Cardiac muscle cell (in vitro differentiated cells and primary cell): Measurements from ENCODE around the gene ABCG1. TPM values are rescaled to one million over a fixed set of nuclear protein-coding genes. Genes with fewer than 3 reads are reported as not detected.

Source experiments
- DNase-seq, 2 donors: peaks; one replicate each; pipeline versions ENCODE4 v3.0.0 to v3.0.0-alpha.2; 2010 to 2017; ENCODE audit warnings: low read depth in 1 of 2, low spot score in 1 of 2
- H3K27ac ChIP-seq: fragments of 200-600 bp; sonication (generic); 2 replicates; pipeline ENCODE4 v1.5.1; 2016
- H3K27me3 ChIP-seq: fragments of 200-600 bp; sonication (generic); 2 replicates; pipeline ENCODE4 v1.6.0; 2016; ENCODE audit warnings: control low read depth
- H3K36me3 ChIP-seq: fragments of 200-600 bp; sonication (generic); 2 replicates; pipeline ENCODE4 v1.5.1; 2016; ENCODE audit warnings: control low read depth
- H3K4me1 ChIP-seq: fragments of 200-600 bp; sonication (generic); 2 replicates; pipeline ENCODE4 v1.8.1; 2017; ENCODE audit warnings: low read depth, mild to moderate bottlenecking, mixed run types
- H3K4me3 ChIP-seq: fragments of 200-600 bp; sonication (generic); 2 replicates; pipeline ENCODE4 v1.5.1; 2016; ENCODE audit warnings: mild to moderate bottlenecking
- H3K9me3 ChIP-seq: fragments of 200-600 bp; sonication (generic); 2 replicates; pipeline ENCODE4 v1.5.1; 2017; ENCODE audit warnings: low read depth, mild to moderate bottlenecking, control low read depth
- CTCF ChIP-seq: IDR thresholded peaks from 2 replicates; pipeline ENCODE4 v1.5.1; 2012; ENCODE audit warnings: low read depth, mild to moderate bottlenecking, low read length
- polyA plus RNA-seq: library from polyadenylated mRNA; unstranded; fragments of >200 nt; fragmentation: Nextera tagmentation; extraction: Ambion mirVana; gene quantifications from 2 replicates; pipeline ENCODE4 v1.2.1, GENCODE V29; 2016
- total RNA-seq: library from RNA; depleted of rRNA; stranded (reverse); fragments of >200 nt; gene quantifications from 2 replicates; pipeline ENCODE4 v1.2.3, GENCODE V29; 2016

Gene ABCG1
- total and polyA plus RNA-seq, 2 experiments from 2014 or later: 4.0 to 4.9 TPM

GRCh38 chr21:42189860-42190485 lies 29.0 kb upstream of the ABCG1 start:
- DNase-seq: no peak
- no peaks in the 10 kb centered on the region for H3K4me1 ChIP-seq
- no peaks in the 10 kb centered on the region for H3K36me3 ChIP-seq
- H3K9me3 ChIP-seq: no peaks in the 10 kb centered on the region
- no peaks in the 10 kb centered on the region for H3K27me3 ChIP-seq
- TF ChIP-seq CTCF: no peak
- H3K27ac ChIP-seq: no peak overlapping the region
- no peak overlapping the region for H3K4me3 ChIP-seq

GRCh38 chr21:42190486-42190863 lies 28.5 kb upstream of the ABCG1 start:
- no peak overlapping the region for H3K27ac ChIP-seq
- H3K27me3 ChIP-seq: no peaks in the 10 kb centered on the region
- H3K4me1 ChIP-seq: no peaks in the 10 kb centered on the region
- H3K36me3 ChIP-seq: no peaks in the 10 kb centered on the region
- no peak overlapping the region for H3K4me3 ChIP-seq
- TF ChIP-seq CTCF: no peak
- no peak for DNase-seq
- H3K9me3 ChIP-seq: no peaks in the 10 kb centered on the region

DNA sequence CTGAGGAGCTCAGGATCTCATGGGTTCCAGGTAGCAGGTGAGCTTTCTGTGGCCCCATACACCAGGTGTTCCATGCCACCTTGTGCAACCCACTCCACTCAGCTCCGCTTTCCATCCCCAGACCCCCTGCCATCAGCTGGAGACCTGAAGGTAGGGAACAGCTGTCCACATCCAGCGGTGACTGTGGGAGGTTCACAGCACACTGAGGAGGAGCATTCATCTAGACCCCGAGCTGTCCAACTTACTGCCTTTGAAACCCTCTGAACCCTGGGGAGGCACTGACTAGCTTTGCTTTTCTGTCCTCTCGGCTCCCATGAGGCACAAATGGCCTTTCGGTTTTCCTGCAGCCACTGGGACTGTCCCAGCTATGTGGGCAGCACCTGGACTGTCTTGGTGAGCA lies 27.9 kb upstream of the ABCG1 start:
- H3K4me1 ChIP-seq: no peaks in the 10 kb centered on the region
- TF ChIP-seq CTCF: no peak
- no peaks in the 10 kb centered on the region for H3K27me3 ChIP-seq
- no peaks in the 10 kb centered on the region for H3K9me3 ChIP-seq
- no peak overlapping the region for H3K4me3 ChIP-seq
- H3K36me3 ChIP-seq: no peaks in the 10 kb centered on the region
- no peak overlapping the region for H3K27ac ChIP-seq
- DNase-seq: no peak

DNA sequence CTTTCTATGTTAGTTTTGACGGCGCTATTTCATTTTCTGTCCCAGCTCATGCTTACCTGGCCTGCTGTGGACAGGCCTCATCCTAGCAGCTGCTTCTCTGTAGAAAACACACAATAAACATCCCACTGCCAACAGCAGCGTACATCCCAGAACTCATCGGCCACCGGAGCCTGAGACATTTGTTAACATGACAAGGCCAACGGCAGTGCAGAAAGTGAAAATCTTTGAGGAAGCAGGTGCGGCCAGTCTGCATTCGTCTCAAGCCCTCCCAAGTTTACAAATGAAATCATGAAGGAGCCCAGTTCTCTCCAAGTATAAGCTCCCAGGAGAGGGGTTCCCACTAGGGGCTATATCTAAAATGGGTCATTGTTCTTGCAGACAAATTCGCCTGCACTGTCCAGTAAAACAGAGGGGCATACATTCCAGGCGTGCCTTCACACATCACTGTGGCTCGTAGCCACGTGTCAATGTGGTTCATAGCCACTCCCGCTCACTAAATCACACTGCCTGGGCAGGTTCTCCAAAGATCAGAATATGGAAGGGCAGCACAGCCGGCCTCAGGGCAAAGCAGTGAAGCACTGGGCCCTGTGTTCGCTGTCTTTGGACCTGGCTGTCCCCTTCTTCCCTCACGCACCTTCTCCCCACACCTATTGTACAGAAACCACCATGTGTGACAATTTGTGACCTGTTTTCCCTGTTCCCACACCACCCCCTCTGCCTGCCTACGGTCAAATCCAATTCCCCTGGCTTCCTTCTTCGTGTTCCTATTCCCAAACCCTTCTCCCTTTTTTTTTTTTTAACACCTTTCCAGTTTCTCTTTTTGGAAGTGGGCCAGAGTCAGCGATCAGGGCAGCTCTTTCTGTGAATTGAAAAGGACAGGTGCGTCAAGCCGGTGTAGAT lies 27.0 kb upstream of the ABCG1 start:
- H3K27ac ChIP-seq: no peak overlapping the region
- no peaks in the 10 kb centered on the region for H3K36me3 ChIP-seq
- TF ChIP-seq CTCF: no peak
- H3K27me3 ChIP-seq: no peaks in the 10 kb centered on the region
- no peaks in the 10 kb centered on the region for H3K9me3 ChIP-seq
- no peaks in the 10 kb centered on the region for H3K4me1 ChIP-seq
- H3K4me3 ChIP-seq: no peak overlapping the region
- no peak for DNase-seq

- Histone ChIP-seq H3K36me3 (no peaks in the 10 kb centered on the region), H3K27ac (no peak overlapping the region), H3K9me3 (no peaks in the 10 kb centered on the region), H3K4me1 (no peaks in the 10 kb centered on the region), H3K27me3 (no peaks in the 10 kb centered on the region), H3K4me3 (no peak overlapping the region)
- no peak for TF ChIP-seq CTCF
- peak in 1 of 2 donors; percentile 40 for DNase-seq
Observed at GRCh38 chr21:42193131-42193671, 25.7 kb upstream of the ABCG1 start.
